Activated CD4-positive, alpha-beta T cell treated with anti-CD3 and anti-CD28 coated beads, Interleukin-2, Interleukin-4, amounts not matched to agents 100 ng/mL and 50 ng/mL, durations not matched to agents 16 hours and 8 hours (primary cell): Measurements from ENCODE around the gene CFDP1.

Experiments used
- DNase-seq: peaks from one replicate; pipeline ENCODE4 v3.0.0-alpha.2; 2020; ENCODE audit warnings: low spot score

CFDP1 gene

DNA sequence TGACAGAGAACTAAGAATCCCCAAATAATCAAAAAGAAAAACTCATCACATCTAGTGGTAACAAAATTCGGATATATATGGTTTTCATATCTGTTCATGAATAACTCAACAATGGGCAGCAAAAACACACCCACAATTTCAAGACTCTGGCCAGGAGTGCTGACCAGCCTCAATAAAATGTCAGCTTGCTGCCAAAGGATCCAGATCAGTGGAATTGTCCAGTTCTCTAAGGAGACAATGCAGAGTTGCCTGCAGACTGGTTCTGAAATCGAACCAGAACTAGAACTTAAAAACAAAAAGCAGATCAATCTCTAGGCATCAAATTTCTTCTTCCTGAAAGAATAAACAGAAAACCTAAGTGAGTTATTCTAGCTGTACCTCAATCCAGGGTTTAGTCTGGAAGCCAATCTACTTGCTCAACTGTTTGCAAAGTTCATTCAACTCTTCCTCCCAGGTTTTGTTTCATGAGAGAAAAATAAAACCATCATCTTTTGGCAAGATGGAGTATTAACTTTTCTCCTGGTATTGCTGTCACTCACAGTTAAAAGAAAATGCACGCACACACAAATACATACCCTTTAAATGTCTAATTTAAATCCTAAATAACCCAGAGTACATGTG lies 61.0 kb downstream of the CFDP1 start:
- no peak for DNase-seq

DNA sequence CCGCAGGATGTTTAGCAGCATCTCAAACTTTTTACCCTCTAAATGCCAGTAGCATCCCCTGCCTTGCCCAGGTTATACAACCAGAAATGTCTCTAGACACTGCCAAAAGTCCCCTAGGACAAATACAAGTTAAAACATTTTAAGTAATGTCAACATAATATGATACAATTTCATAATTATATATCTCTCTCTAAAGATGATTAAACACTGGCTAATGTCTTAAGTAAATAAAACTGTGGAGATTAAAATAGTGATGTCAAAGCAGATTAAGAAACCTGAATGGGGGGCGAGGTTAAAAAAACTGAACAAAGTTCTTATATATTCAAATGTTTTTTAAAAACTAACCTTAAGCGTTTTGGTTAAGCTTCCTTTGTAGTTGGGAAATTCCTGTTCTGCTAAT lies 62.1 kb downstream of the CFDP1 start:
- DNase-seq: no peak

DNA sequence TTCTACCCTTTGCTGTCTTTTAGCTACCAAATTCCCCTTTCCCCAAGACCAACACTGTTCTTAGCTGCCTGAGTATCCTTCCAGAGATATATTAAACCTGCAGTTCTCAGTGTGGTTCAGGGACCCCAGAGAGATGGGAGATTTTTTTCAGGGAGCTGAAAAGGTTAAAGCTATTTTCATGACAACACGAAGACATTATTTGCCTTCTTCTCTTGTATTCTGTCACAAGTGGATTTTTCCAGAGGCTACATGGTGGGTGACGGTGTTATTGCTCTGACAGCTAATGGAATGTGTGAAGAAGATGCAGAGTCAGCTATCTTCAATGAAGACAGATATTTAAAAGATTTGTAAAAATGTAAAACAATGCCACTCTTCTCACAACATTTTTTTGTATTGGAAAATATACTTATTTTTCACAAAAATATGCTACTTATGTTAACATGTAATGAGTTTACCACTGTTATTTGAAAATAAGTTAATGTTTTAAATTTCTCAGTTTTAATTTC lies 69.0 kb downstream of the CFDP1 start:
- DNase-seq: no peak

DNA sequence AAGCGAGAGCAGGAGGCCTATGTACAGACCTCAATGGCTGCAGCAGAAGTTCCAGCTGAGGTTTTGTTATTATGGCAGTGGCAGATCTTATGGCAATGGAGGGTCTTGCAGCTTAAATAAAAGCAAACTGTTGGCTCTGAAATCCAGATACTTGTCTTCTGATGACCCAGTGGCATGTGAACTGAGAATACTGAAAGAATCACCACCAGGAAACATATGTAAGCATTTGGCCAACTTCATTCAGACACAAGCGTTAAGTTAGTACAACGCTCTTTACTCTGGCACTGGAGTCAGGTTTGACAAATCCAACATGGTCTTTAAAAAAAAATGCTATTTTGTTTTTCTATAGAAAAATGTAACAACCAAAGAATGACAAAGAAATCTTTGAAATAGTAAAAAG lies 70.5 kb downstream of the CFDP1 start:
- no peak for DNase-seq

DNA sequence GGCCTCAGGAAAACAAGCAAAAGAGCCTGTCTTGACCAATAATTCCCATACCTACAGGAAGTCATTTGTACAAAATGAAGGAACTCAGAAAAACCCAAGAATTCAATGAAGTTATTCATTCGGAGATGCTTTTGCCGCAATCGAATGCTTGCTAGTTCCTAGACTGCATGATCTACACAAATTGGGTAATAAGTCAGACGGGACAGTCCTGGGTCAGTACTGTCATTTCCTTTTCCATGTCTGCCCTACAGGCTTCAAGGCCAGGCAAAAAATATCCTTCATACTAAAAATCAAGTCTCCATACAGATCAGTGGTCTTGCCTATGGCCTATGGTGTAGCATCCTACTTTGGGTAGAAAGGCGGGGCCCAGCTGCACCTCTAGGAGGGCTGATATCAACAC lies 71.4 kb downstream of the CFDP1 start:
- DNase-seq: no peak

- no peak for DNase-seq
Observed at GRCh38 chr16:75354170-75354569, 79.1 kb downstream of the CFDP1 start.

GRCh38 chr16:75351183-75351582 lies 82.1 kb downstream of the CFDP1 start:
- DNase-seq: no peak

- no peak for DNase-seq
Observed at GRCh38 chr16:75345711-75346110, 87.6 kb downstream of the CFDP1 start.

- no peak for DNase-seq
Observed at GRCh38 chr16:75343941-75344340, 89.4 kb downstream of the CFDP1 start.

DNA sequence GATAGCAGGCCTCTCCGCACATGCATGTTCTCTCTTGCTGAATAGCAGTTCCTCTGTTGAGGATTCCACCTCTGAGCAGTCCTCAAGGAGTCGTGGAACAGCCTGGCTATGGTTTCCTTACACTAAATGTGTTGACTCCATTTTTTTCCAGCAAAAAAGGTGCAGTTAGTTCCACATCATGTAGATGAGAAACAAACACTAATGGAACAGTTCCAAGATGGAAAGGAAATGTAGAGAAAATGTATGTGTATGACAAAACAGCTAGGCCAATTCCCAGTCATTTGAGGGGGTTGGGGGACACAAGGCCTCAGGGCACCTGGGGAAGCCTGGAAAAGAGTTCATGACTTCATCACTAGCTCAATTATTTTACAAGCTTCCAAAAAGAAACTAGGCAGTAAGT lies 90.0 kb downstream of the CFDP1 start:
- DNase-seq: no peak

GRCh38 chr16:75342308-75342811 lies 90.9 kb downstream of the CFDP1 start:
- no peak for DNase-seq

GRCh38 chr16:75341564-75342307 lies 91.6 kb downstream of the CFDP1 start:
- DNase-seq: no peak

DNA sequence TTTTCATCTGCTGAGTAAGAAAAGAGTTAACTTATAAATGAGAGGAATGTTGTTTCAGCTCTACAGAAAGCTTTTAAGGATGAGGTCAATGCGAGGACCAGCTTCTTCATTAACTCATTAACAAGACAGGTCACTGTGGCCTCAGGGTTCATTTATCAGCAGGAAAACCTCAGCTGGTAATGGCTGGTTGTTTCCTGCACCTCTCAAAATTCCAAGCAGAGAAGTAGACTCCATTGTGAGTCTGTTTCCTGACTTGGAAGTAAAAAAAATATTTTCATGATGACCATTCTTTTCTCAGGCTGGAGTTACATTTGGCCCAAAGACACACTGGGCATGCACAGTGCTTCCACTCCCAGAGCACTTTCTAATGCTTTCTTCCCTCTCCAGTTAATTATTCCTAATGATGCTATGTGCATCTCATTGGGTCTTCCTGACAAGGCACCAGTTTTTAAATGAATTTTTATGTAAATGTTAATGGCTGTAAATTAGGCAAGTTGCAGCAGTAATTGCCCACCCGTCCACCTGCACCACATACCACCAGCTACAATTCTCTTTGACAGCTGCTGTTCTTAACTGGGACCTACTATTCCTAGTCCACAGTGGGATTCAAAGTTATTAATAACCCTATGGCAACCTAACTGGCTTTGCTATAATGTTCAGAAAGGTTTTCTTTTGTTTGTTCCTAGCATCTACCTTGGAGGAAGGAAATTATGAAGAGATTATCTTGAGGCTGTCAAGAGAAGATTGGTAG lies 92.4 kb downstream of the CFDP1 start:
- DNase-seq: no peak

DNA sequence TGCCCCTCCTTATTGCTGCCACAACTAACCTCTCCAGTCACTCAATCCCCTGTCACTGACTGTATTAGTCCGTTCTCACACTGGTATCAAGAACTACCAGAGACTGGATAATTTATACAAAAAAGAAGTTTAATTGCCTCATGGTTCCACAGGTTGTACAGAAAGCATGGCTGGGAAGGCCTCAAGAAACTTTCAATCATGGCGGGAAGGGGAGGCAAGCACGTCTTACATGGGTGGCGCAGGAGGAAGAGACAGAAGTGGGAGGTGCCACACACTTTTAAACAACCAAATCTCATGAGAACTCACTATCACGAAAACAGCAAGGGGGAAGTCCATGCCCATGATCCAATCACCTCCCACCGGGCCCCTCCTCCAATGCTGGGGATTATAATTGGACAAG lies 95.9 kb downstream of the CFDP1 start:
- no peak for DNase-seq

- no peak for DNase-seq
Observed at GRCh38 chr16:75336521-75336920, 96.8 kb downstream of the CFDP1 start.

DNA sequence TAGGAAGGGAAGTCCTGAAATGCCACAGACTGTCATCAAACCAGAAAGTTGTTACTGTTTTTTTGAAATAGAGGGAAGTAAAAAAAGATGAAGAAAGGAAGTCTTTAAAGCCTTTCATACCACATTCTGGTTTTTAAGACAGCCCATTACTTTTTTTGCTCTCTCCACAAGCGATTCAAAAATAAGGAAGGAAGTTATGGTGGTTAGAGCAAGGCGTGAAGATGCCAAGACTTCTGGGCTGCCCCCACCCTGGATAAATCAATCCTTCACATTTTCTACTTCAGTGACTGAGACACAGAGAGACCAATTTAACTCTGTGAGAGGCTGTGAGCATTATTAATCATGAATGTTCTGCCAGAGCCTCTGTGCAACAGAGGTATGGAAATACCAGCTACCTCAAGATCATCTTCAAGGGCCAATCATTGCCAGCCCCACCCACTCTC lies 99.6 kb downstream of the CFDP1 start:
- DNase-seq: no peak

- DNase-seq: no peak
Observed at GRCh38 chr16:75329943-75330342, 103.4 kb downstream of the CFDP1 start.

- no peak for DNase-seq
Observed at GRCh38 chr16:75326333-75326732, 107.0 kb downstream of the CFDP1 start.

- DNase-seq: no peak
Observed at GRCh38 chr16:75323933-75324332, 109.4 kb downstream of the CFDP1 start.

DNA sequence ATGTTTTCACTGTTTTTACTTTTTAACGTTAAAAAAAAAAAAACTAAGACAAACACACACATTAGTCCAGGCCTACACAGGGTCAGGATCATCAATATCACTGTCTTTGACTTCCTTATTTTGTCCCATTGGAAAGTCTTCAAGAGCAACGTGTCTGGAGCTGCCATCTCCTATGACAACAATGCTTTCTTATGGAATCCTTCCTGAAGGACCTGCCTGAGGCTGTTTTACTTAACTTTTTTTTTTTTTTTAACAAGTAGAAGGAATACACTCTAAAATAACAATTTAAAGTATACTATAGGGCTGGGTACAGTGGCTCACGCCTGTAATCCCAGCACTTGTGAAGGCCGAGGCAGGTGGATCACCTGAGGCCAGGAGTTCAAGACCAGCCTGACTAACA lies 110.1 kb downstream of the CFDP1 start:
- DNase-seq: no peak

DNA sequence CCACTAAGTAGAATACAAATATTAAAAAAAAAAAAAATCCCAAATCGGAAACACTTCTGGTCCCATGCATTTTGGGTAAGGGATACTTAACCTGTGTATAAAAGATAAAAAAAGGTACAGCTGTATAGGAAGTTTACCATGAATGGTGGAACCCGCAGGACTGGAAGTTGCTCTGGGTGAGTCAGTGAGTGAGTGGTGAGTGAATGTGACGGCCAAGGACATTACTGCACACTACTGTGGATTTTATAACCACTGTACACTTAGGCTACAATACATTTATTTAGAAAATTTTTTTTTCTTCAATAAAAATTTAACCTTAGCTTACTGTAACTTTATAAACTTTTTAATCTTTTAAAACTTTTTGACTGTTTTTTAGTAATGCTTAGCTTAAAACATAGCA lies 110.6 kb downstream of the CFDP1 start:
- no peak for DNase-seq

- DNase-seq: no peak
Observed at GRCh38 chr16:75320435-75320834, 112.9 kb downstream of the CFDP1 start.
